A549 treated with AZD9567 at 1 μM for 4 hours (cell line): Measurements from ENCODE around the gene KLF7. TPM values are rescaled to one million over a fixed set of nuclear protein-coding genes. Genes with fewer than 3 reads are reported as not detected.

Experiments
- total RNA-seq: library from RNA; stranded (reverse); fragments of 200-300 nt; extraction: Qiagen RNA extraction; gene quantifications from 5 replicates; pipeline ENCODE4 v1.2.3, GENCODE V29; 2022; ENCODE audit not compliant: insufficient read depth

Gene KLF7
- 18.7 to 35.2 TPM (median 25.4 TPM) in 5 replicates for total RNA-seq

DNA sequence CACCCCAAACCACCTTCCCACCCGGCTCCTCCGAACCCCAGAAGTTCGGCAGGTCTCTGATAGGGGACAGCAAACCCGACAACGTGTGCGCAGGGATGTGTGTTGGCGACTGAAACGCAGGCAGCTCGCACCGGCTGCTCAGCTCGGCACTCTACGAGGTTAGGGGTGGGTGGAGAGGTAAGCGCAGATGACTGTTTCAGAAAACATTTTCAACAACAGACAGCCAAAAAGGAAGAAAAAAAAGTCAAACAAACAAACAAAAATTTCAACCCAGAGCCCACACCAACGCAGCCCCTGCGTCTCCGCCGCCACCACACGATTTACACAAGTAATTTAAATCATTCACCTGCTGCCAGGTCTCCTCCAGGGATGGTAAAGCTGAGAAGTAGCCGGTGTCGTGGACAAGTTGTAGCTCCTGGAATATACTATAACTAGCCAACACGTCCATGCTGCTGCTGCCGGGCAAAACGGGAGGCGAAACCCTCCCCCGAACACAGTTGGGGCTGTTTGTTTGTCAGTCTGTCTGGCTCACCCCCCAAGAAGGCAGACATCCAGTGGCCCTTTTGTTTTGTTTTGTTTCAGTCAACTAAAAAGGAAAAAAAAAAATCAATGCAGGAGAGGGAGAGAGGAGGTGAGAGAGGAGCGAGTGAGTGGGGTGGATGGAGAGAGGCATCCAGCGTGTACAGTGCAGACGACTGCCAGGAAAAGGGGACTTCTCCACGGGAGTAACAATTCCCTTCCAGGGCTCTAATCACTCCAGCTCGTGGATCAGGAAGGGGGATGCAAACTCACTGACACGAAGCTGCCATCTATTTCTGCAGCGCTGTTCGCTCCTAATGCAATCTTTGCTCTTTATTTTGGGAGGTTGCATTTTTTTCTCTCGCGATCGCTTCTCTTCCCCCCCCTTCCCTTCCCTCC lies at the start of gene KLF7:
TSS of gene KLF7 (minus strand) at position 828 of the 918 bp plus-strand sequence. CDS start at position 448, 380 bp downstream.

Other genes with a start within 250 kb of the KLF7 start
- 0.07 to 0.13 TPM (median 0.08 TPM) in 4 of 5 replicates, not detected in the other for gene CPO, start 226.4 kb downstream of the KLF7 start, total RNA-seq